Dedifferentiated amniotic fluid mesenchymal stem cell (primary cell): Measurements from ENCODE around the gene CHST11.
"Not testable (repeated sequence)": the region's sequence is repeated elsewhere in the genome, so short reads cannot be mapped to it uniquely, and the experiment has no call there.

Experiments
- DNase-seq: peaks from one replicate; pipeline ENCODE4 v3.0.0-alpha.2; 2016; ENCODE audit errors: extremely low spot score

Gene CHST11

GRCh38 chr12:104526320-104526719 lies 69.6 kb downstream of the CHST11 start:
- no peak for DNase-seq

GRCh38 chr12:104526751-104527150 lies 70.0 kb downstream of the CHST11 start:
- DNase-seq = no peak

- DNase-seq = not testable (repeated sequence)
Measured at GRCh38 chr12:104527653-104528052, 70.9 kb downstream of the CHST11 start.

GRCh38 chr12:104529130-104529874 lies 72.6 kb downstream of the CHST11 start:
- no peak for DNase-seq

- DNase-seq = no peak
Measured at GRCh38 chr12:104532636-104533035, 75.9 kb downstream of the CHST11 start.

GRCh38 chr12:104533134-104533533 lies 76.4 kb downstream of the CHST11 start:
- DNase-seq = no peak

GRCh38 chr12:104534162-104534856 lies 77.6 kb downstream of the CHST11 start:
- no peak for DNase-seq

- no peak for DNase-seq
Measured at GRCh38 chr12:104534857-104535248, 78.1 kb downstream of the CHST11 start.

- DNase-seq = no peak
Measured at GRCh38 chr12:104535369-104535768, 78.6 kb downstream of the CHST11 start.

- DNase-seq = no peak
Measured at GRCh38 chr12:104536841-104537240, 80.1 kb downstream of the CHST11 start.

- DNase-seq = no peak
Measured at GRCh38 chr12:104538056-104538455, 81.3 kb downstream of the CHST11 start.

GRCh38 chr12:104538891-104539462 lies 82.2 kb downstream of the CHST11 start:
- no peak for DNase-seq

GRCh38 chr12:104544836-104545235 lies 88.1 kb downstream of the CHST11 start:
- DNase-seq = no peak

- no peak for DNase-seq
Measured at GRCh38 chr12:104546575-104546974, 89.8 kb downstream of the CHST11 start.

GRCh38 chr12:104547235-104547634 lies 90.5 kb downstream of the CHST11 start:
- DNase-seq = no peak

- no peak for DNase-seq
Measured at GRCh38 chr12:104549815-104550480, 93.2 kb downstream of the CHST11 start.

GRCh38 chr12:104551313-104551931 lies 94.7 kb downstream of the CHST11 start:
- DNase-seq = no peak

- no peak for DNase-seq
Measured at GRCh38 chr12:104553421-104553820, 96.7 kb downstream of the CHST11 start.

GRCh38 chr12:104555648-104556047 lies 98.9 kb downstream of the CHST11 start:
- DNase-seq = no peak

- no peak for DNase-seq
Measured at GRCh38 chr12:104557488-104558195, 100.9 kb downstream of the CHST11 start.

GRCh38 chr12:104560881-104561280 lies 104.1 kb downstream of the CHST11 start:
- no peak for DNase-seq
